Stimulated activated memory B cell treated with anti-CD40 and anti-IgM and Interleukin-4, amounts not matched to agents 10 μg/mL and 1 μg/mL and 100 μg/mL, for 72 hours (primary cell): Measurements from ENCODE around the gene CAVIN1.
"Not testable (repeated sequence)": the region's sequence is repeated elsewhere in the genome, so short reads cannot be mapped to it uniquely, and the experiment has no call there.

ENCODE experiments used
- ATAC-seq: fragments of 150-1000 bp; cut with Tn5 transposase; 2 replicates; pipeline ENCODE4 v1.10.0; 2021
- H3K27ac Mint-ChIP-seq: one replicate; pipeline ENCODE4 v1.8.0; 2022; ENCODE audit warnings: mild to moderate bottlenecking, mixed read lengths
- H3K27me3 Mint-ChIP-seq: one replicate; pipeline ENCODE4 v1.8.0; 2022; ENCODE audit warnings: mixed read lengths
- H3K36me3 Mint-ChIP-seq: one replicate; pipeline ENCODE4 v1.8.0; 2022; ENCODE audit warnings: mixed read lengths
- H3K4me1 Mint-ChIP-seq: one replicate; pipeline ENCODE4 v1.8.0; 2022; ENCODE audit warnings: mixed read lengths
- H3K4me3 Mint-ChIP-seq: one replicate; pipeline ENCODE4 v1.8.0; 2022; ENCODE audit warnings: mild to moderate bottlenecking, moderate library complexity, mixed read lengths
- H3K9me3 Mint-ChIP-seq: one replicate; pipeline ENCODE4 v1.8.0; 2022; ENCODE audit warnings: mixed read lengths

CAVIN1 gene

GRCh38 chr17:42442196-42442565 lies 19.1 kb upstream of the CAVIN1 start:
- no peak overlapping the region for H3K27ac Mint-ChIP-seq
- H3K4me3 Mint-ChIP-seq, result no peak overlapping the region
- no peak for ATAC-seq
- peaks cover 11% of the 10 kb centered on the region for H3K4me1 Mint-ChIP-seq
- H3K27me3 Mint-ChIP-seq, result no peaks in the 10 kb centered on the region
- no peaks in the 10 kb centered on the region for H3K36me3 Mint-ChIP-seq
- H3K9me3 Mint-ChIP-seq, result no peaks in the 10 kb centered on the region

GRCh38 chr17:42441371-42442195 lies 18.5 kb upstream of the CAVIN1 start:
- no peak for ATAC-seq
- Mint-ChIP-seq H3K36me3 (no peaks in the 10 kb centered on the region), H3K27ac (no peak overlapping the region), H3K27me3 (no peaks in the 10 kb centered on the region), H3K4me3 (no peak overlapping the region), H3K4me1 (peaks cover 11% of the 10 kb centered on the region), H3K9me3 (no peaks in the 10 kb centered on the region)

DNA sequence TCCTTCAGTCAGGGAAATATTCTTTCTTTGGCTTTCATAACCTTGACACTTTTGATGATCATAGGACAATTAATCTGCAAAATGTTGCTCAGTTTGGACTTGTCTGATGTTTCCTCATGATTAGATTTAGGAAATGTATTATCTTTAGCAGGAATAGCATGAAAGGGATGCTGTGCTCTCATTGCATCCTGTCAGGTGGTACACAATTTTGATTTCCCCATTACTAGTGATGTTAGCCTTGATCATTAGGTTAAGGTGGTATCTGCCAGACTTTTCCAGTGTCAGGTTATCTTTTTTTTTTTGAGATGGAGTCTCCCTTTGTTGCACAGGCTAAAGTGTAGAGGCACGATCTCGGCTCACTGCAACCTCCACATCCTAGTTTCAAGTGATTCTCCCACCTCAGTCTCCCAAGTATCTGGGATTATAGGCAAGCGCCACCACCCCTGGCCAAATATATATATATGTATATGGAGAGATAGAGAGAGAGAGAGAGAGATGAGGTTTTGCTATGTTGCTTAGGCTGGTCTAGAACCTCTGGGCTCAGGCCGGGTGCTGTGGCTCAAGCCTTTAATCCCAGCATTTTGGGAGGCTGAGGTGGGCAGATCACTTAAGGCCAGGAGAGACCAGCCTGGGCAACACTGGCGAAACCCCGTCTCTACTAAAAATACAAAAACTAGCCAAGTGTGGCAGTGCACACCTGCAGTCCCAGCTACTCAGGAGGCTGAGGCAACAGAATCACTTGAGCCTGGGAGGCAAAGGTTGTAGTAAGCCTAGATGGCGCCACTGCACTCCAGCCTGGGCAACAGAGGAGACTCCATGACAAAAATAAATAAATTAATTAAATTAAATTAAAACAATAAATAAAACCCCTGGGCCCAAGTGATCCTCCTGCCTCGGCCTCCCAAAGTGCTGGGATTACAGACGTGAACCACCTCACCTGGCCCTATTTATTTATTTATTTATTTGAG lies 15.8 kb upstream of the CAVIN1 start:
- Mint-ChIP-seq H3K27me3 (no peaks in the 10 kb centered on the region), H3K27ac (no peak overlapping the region), H3K36me3 (no peaks in the 10 kb centered on the region), H3K4me1 (peaks cover 11% of the 10 kb centered on the region), H3K4me3 (no peak overlapping the region), H3K9me3 (no peaks in the 10 kb centered on the region)
- no peak for ATAC-seq

GRCh38 chr17:42436391-42436790 lies 13.3 kb upstream of the CAVIN1 start:
- Mint-ChIP-seq H3K36me3 (no peaks in the 10 kb centered on the region), H3K4me3 (no peak overlapping the region), H3K4me1 (peaks cover 2% of the 10 kb centered on the region), H3K9me3 (no peaks in the 10 kb centered on the region), H3K27ac (no peak overlapping the region), H3K27me3 (no peaks in the 10 kb centered on the region)
- ATAC-seq, result no peak

DNA sequence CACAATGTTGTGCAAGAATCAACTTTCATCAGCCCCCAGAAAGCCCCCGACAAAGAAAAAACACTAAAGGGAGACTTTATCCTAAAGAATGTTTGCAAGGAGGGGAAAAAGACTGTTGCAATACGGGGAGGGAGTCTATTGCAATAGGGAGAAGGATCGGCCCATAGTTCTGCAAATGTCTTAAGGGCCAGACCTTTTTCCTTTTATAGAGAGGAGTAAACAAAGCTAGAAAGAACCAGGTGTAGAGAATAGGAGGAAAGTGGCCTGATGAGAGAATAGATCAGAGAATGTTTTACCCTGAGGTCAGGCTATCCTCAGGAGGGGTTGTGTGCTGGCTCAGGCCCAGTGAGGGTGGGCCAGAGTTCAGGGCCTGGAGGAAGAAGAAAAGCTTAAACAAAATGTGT lies 8.7 kb upstream of the CAVIN1 start:
- Mint-ChIP-seq H3K4me1 (peaks cover 16% of the 10 kb centered on the region), H3K4me3 (no peak overlapping the region), H3K9me3 (no peaks in the 10 kb centered on the region)

GRCh38 chr17:42429726-42430447 lies 6.8 kb upstream of the CAVIN1 start:
- peaks cover 16% of the 10 kb centered on the region for H3K4me1 Mint-ChIP-seq
- no peaks in the 10 kb centered on the region for H3K9me3 Mint-ChIP-seq
- H3K27ac Mint-ChIP-seq, result no peak overlapping the region
- no peaks in the 10 kb centered on the region for H3K36me3 Mint-ChIP-seq
- peaks cover 4% of the 10 kb centered on the region for H3K27me3 Mint-ChIP-seq
- H3K4me3 Mint-ChIP-seq, result no peak overlapping the region
- no peak for ATAC-seq

More for the DNA sequence above, 8.7 kb upstream of the CAVIN1 start:
- Mint-ChIP-seq H3K27me3 (no peaks in the 10 kb centered on the region), H3K27ac (no peak overlapping the region), H3K36me3 (no peaks in the 10 kb centered on the region)
- ATAC-seq, result no peak

DNA sequence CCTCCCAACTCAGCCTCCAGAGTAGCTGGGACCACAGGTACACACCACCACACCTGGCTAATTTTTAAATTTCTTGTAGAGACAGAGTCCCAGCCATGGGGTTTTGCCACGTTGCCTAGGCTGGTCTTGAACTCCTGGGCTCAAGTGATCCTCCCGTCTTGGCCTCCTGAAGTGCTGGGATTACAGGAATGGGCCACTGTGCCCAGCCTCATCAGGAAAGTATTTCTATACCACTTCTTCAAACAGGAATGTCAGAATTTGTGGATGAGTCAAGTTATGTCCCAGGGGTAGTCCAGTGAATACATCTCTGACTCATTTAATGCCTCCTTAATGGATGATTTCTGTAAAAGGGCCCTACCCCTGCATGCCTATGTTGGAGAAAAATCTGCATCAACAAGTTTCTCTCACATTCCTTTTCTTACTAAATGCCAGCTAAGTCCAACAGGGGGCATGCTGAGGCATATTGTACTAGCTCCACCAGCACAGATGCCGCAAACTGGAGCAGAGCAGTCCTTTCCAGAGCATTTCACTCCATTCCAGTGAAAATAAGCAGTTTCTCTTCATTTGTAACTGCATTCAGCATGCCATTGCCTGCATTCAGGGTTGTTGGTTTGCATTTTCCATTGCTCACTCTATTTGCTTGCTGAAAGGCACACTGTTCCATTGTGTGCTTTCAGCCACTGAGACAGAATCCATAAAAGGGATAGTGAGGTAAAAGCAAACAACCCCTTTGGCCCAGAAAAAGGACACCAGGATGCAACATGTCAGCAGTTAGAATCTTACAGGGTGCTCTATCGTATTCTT lies 5.3 kb upstream of the CAVIN1 start:
- Mint-ChIP-seq H3K9me3 (no peaks in the 10 kb centered on the region), H3K27me3 (peaks cover 18% of the 10 kb centered on the region), H3K36me3 (no peaks in the 10 kb centered on the region), H3K4me1 (peaks cover 16% of the 10 kb centered on the region), H3K4me3 (no peak overlapping the region), H3K27ac (no peak overlapping the region)
- peak; percentile 66 for ATAC-seq

DNA sequence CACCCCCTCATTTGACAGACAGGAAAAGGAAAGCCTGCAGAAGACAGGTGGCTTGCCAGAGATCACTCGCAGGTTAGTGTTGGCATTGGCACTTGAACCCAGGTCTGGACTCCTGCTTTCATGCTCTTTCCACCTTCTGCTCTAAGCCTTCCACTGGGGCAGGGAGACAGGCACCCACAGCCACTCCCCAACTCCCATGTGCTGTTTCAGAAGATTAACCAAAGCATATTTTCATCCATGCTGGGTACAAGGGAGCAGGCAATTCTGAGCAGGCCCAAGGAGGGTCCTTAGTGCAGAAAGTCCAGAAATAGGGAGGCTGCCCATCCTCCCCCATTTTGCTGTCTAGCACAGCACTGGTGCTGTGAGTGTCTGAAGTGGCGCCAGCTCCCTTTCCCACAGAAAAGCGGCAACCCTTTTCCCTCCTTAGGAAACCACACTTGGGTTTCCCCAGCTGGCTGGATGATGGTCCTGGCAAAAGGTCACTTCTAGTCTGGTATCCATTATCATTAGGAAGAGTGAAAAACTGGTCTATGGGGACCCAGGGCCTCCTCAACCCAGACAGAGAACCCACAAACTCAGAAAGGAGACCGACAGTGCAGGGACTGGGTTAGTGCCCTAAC lies 2.0 kb upstream of the CAVIN1 start:
- Mint-ChIP-seq H3K27ac (no peak overlapping the region), H3K4me1 (peaks cover 24% of the 10 kb centered on the region), H3K4me3 (no peak overlapping the region), H3K36me3 (no peaks in the 10 kb centered on the region), H3K9me3 (no peaks in the 10 kb centered on the region), H3K27me3 (peaks cover 50% of the 10 kb centered on the region)
- no peak for ATAC-seq

- no peaks in the 10 kb centered on the region for H3K9me3 Mint-ChIP-seq
- no peak overlapping the region for H3K4me3 Mint-ChIP-seq
- H3K36me3 Mint-ChIP-seq, result no peaks in the 10 kb centered on the region
- H3K4me1 Mint-ChIP-seq, result peaks cover 29% of the 10 kb centered on the region
- no peak for ATAC-seq
- H3K27me3 Mint-ChIP-seq, result peaks cover 52% of the 10 kb centered on the region
- H3K27ac Mint-ChIP-seq, result no peak overlapping the region
Measured at GRCh38 chr17:42423766-42424165, 710 bp upstream of the CAVIN1 start.

DNA sequence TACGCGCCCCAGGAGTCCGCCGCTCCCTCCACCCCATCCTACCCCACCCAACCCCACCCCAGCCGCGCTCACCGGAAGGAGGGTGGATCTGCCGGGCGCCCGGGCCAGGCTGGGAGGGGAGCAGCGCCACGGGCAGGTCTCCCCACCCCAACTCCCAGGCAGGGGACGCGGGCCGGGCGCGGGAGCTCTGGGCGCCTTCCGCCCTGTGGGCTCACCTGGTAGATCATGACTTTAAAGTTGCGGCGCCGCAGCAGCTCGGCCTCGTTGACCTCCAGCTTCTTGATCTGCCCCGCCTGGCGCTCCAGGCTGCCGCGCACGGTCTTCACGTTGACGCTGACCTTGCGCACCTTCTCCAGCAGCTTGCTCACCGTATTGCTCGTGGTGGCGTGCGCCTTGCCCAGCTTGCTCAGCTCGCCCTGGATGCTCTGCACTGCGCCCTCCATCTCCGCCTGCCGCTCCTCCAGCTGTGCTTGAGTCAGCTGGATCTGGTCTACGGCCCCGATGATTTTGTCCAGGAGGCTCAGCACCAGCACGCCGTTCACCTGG lies 571 bp downstream of the CAVIN1 start:
- H3K27ac Mint-ChIP-seq, result peak overlapping the region; percentile 41
- peak overlapping the region; percentile 80 for H3K4me3 Mint-ChIP-seq
- no peaks in the 10 kb centered on the region for H3K9me3 Mint-ChIP-seq
- H3K27me3 Mint-ChIP-seq, result peaks cover 52% of the 10 kb centered on the region
- ATAC-seq, result peak; percentile 57
- H3K36me3 Mint-ChIP-seq, result no peaks in the 10 kb centered on the region
- H3K4me1 Mint-ChIP-seq, result peaks cover 22% of the 10 kb centered on the region

- peaks cover 52% of the 10 kb centered on the region for H3K27me3 Mint-ChIP-seq
- H3K4me3 Mint-ChIP-seq, result peak overlapping the region; percentile 70
- peaks cover 22% of the 10 kb centered on the region for H3K4me1 Mint-ChIP-seq
- no peak overlapping the region for H3K27ac Mint-ChIP-seq
- no peaks in the 10 kb centered on the region for H3K36me3 Mint-ChIP-seq
- peak; percentile 10 for ATAC-seq
- H3K9me3 Mint-ChIP-seq, result no peaks in the 10 kb centered on the region
Measured at GRCh38 chr17:42421507-42422338, 1.3 kb downstream of the CAVIN1 start.

- Mint-ChIP-seq H3K9me3 (no peaks in the 10 kb centered on the region), H3K27me3 (peaks cover 56% of the 10 kb centered on the region), H3K4me1 (peaks cover 26% of the 10 kb centered on the region), H3K4me3 (peak overlapping the region; percentile 59), H3K36me3 (no peaks in the 10 kb centered on the region), H3K27ac (no peak overlapping the region)
- no peak for ATAC-seq
Measured at GRCh38 chr17:42421136-42421506, 1.9 kb downstream of the CAVIN1 start.

DNA sequence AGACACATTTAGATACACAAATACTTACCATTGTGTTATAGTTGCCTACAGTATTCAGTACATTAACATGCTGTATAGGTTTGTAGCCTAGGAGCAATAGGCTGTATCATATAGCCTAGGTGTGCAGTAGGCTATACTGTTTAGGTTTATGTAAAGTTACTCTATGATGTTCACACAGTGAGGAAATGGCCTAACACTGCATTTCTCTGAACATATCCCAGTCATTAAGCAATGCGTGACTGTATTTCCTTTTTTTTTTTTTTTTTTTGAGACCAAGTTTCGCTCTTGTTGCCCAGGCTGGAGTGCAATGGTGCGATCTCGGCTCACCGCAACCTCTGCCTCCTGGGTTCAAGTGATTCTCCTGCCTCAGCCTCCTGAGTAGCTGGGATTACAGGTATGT lies 5.1 kb downstream of the CAVIN1 start:
- H3K9me3 Mint-ChIP-seq, H3K27ac Mint-ChIP-seq, H3K36me3 Mint-ChIP-seq, ATAC-seq, H3K4me3 Mint-ChIP-seq: not testable (repeated sequence)
- Mint-ChIP-seq H3K27me3 (peaks cover 39% of the 10 kb centered on the region), H3K4me1 (peaks cover 40% of the 10 kb centered on the region)
